ENCODE measurements around the gene PRDX1.

Gene PRDX1

GRCh38 chr1:45568421-45568820 is 46.7 kb upstream of the PRDX1 start:
- ATAC-seq, result no peak
- TF ChIP-seq ARNTL (CRISPR knock-in tag; IDR thresholded peaks at IDR 0.05; ENCODE audit: borderline replicate concordance, low read depth), result no peak
- TF ChIP-seq ZNF565 (CRISPR knock-in tag; conservative IDR thresholded peaks at IDR 0.05; ENCODE audit: low read depth), result no peak
- no peak for TF ChIP-seq RARB (CRISPR knock-in tag; IDR thresholded peaks at IDR 0.05)

- ATAC-seq, result no peak
- TF ChIP-seq PATZ1 (CRISPR knock-in tag; IDR thresholded peaks at IDR 0.05; ENCODE audit: borderline replicate concordance) (no peak), CREB5 (CRISPR knock-in tag; IDR thresholded peaks at IDR 0.05; ENCODE audit: low read depth) (no peak), ISL1 (CRISPR knock-in tag; IDR thresholded peaks at IDR 0.05) (no peak), TCF4 (CRISPR knock-in tag; IDR thresholded peaks at IDR 0.05; ENCODE audit: borderline replicate concordance) (no peak), BACH2 (CRISPR knock-in tag; IDR thresholded peaks at IDR 0.05; ENCODE audit: borderline replicate concordance) (no peak), ZNF70 (CRISPR knock-in tag; IDR thresholded peaks at IDR 0.05) (no peak), RARB (CRISPR knock-in tag; IDR thresholded peaks at IDR 0.05) (no peak), POU6F1 (CRISPR knock-in tag; IDR thresholded peaks at IDR 0.05; ENCODE audit: borderline replicate concordance, low read depth) (no peak), ZC3H10 (CRISPR knock-in tag; IDR thresholded peaks at IDR 0.05) (no peak), TSHZ2 (CRISPR knock-in tag; IDR thresholded peaks at IDR 0.05) (no peak), ESRRG (CRISPR knock-in tag; IDR thresholded peaks at IDR 0.05) (no peak), TOX (CRISPR knock-in tag; IDR thresholded peaks at IDR 0.05; ENCODE audit: borderline replicate concordance) (no peak), ZFP30 (CRISPR knock-in tag; IDR thresholded peaks at IDR 0.05) (no peak), ZNF565 (CRISPR knock-in tag; conservative IDR thresholded peaks at IDR 0.05; ENCODE audit: low read depth) (no peak), ZNF8 (CRISPR knock-in tag; IDR thresholded peaks at IDR 0.05) (no peak), ZFP3 (CRISPR knock-in tag; IDR thresholded peaks at IDR 0.05) (no peak), CSRNP3 (CRISPR knock-in tag; IDR thresholded peaks at IDR 0.05) (no peak), ARNTL (CRISPR knock-in tag; IDR thresholded peaks at IDR 0.05; ENCODE audit: borderline replicate concordance, low read depth) (no peak), CSDC2 (CRISPR knock-in tag; IDR thresholded peaks at IDR 0.05) (no peak)
These were observed 46.2 kb upstream of the PRDX1 start for GRCh38 chr1:45567911-45568310.

- no peak for TF ChIP-seq ESRRG (CRISPR knock-in tag; IDR thresholded peaks at IDR 0.05)
- no peak for ATAC-seq
These were observed 45.0 kb upstream of the PRDX1 start for GRCh38 chr1:45566722-45567121.

- ATAC-seq, result no peak
- TF ChIP-seq OSR1 (CRISPR knock-in tag; IDR thresholded peaks at IDR 0.05), result no peak
- no peak for TF ChIP-seq RARB (CRISPR knock-in tag; IDR thresholded peaks at IDR 0.05)
- TF ChIP-seq GLIS3 (CRISPR knock-in tag; IDR thresholded peaks at IDR 0.05), result no peak
- no peak for TF ChIP-seq TSHZ2 (CRISPR knock-in tag; IDR thresholded peaks at IDR 0.05)
- no peak for TF ChIP-seq PATZ1 (CRISPR knock-in tag; IDR thresholded peaks at IDR 0.05; ENCODE audit: borderline replicate concordance)
- TF ChIP-seq CSDC2 (CRISPR knock-in tag; IDR thresholded peaks at IDR 0.05), result no peak
- no peak for TF ChIP-seq ZC3H10 (CRISPR knock-in tag; IDR thresholded peaks at IDR 0.05)
- no peak for TF ChIP-seq TCF4 (CRISPR knock-in tag; IDR thresholded peaks at IDR 0.05; ENCODE audit: borderline replicate concordance)
- TF ChIP-seq ZFP3 (CRISPR knock-in tag; IDR thresholded peaks at IDR 0.05), result no peak
These were observed 42.2 kb upstream of the PRDX1 start for GRCh38 chr1:45563843-45564242.
